Keratinocyte (primary cell): ENCODE results near the gene CASZ1. TPM values are rescaled to one million over a fixed set of nuclear protein-coding genes. Genes with fewer than 3 reads are reported as not detected.

Source experiments
- DNase-seq: peaks from one replicate; pipeline ENCODE4 v3.0.0-alpha.2; 2011; ENCODE audit warnings: low read depth, missing footprints, low spot score
- FAIRE-seq: peaks from 2 replicates; lab custom pipeline; 2011; peaks lifted over from hg19 to GRCh38; lab: Jason Lieb, UNC
- H2AFZ ChIP-seq: 2 replicates; pipeline ENCODE4 v1.6.0; 2012; ENCODE audit warnings: low read length, control low read depth, inconsistent platforms; ENCODE audit not compliant: control insufficient read depth
- H3K27ac ChIP-seq: 2 replicates; pipeline ENCODE4 v1.5.1; 2011; ENCODE audit warnings: low read length; ENCODE audit not compliant: control insufficient read depth, insufficient read depth
- H3K27me3 ChIP-seq: 3 replicates; pipeline ENCODE4 v1.6.0; 2011; ENCODE audit warnings: low read length; ENCODE audit not compliant: control insufficient read depth, insufficient read depth; ENCODE audit errors: extremely low read depth
- H3K36me3 ChIP-seq, 2 experiments: 2 replicates in 1 of 2; 3 replicates in 1 of 2; pipeline ENCODE4 v1.5.1; 2011; ENCODE audit warnings: low read length in 2 of 2, mild to moderate bottlenecking in 1 of 2; ENCODE audit not compliant: control insufficient read depth in 2 of 2, insufficient read depth in 2 of 2; ENCODE audit errors: extremely low read depth in 1 of 2
- H3K4me1 ChIP-seq: 3 replicates; pipeline ENCODE4 v1.5.1; 2011; ENCODE audit warnings: low read length; ENCODE audit not compliant: control insufficient read depth, insufficient read depth; ENCODE audit errors: extremely low read depth
- H3K4me2 ChIP-seq: 3 replicates; pipeline ENCODE4 v1.6.0; 2011; ENCODE audit warnings: low read depth, low read length; ENCODE audit not compliant: control insufficient read depth, insufficient read depth; ENCODE audit errors: extremely low read depth
- H3K4me3 ChIP-seq, 3 experiments: fragments of 200-600 bp in 1 of 3; sonication (generic) in 1 of 3; 2 replicates in 2 of 3; 3 replicates in 1 of 3; pipeline ENCODE4 v1.5.1; 2011 to 2016; ENCODE audit warnings: low read length in 3 of 3, mild to moderate bottlenecking in 3 of 3, control low read depth in 2 of 3, inconsistent platforms in 1 of 3, low read depth in 1 of 3, mixed read lengths in 1 of 3, mixed run types in 1 of 3, moderate library complexity in 1 of 3; ENCODE audit not compliant: control insufficient read depth in 2 of 3, insufficient read depth in 2 of 3; ENCODE audit errors: extremely low read depth in 1 of 3
- H3K79me2 ChIP-seq: 2 replicates; pipeline ENCODE4 v1.6.0; 2012; ENCODE audit warnings: low read length; ENCODE audit not compliant: control insufficient read depth, insufficient read depth
- H3K9ac ChIP-seq: 3 replicates; pipeline ENCODE4 v1.6.0; 2011; ENCODE audit warnings: low read length; ENCODE audit not compliant: control insufficient read depth, insufficient read depth; ENCODE audit errors: extremely low read depth
- H3K9me1 ChIP-seq: 3 replicates; pipeline ENCODE4 v1.6.0; 2011; ENCODE audit warnings: low read length; ENCODE audit not compliant: control insufficient read depth, insufficient read depth; ENCODE audit errors: extremely low read depth
- H3K9me3 ChIP-seq: 2 replicates; pipeline ENCODE4 v1.5.1; 2012; ENCODE audit warnings: low read depth, low read length; ENCODE audit not compliant: control insufficient read depth
- H4K20me1 ChIP-seq: 3 replicates; pipeline ENCODE4 v1.6.0; 2011; ENCODE audit warnings: low read length; ENCODE audit not compliant: control insufficient read depth, insufficient read depth; ENCODE audit errors: extremely low read depth
- CTCF ChIP-seq, 3 experiments: IDR thresholded peaks in 1 of 3; conservative IDR thresholded peaks in 1 of 3; optimal IDR thresholded peaks in 1 of 3; 2 replicates in 2 of 3; 3 replicates in 1 of 3; pipeline versions ENCODE3 to v1.5.1; 2011; ENCODE audit warnings: low read length in 3 of 3, mild to moderate bottlenecking in 3 of 3, moderate library complexity in 2 of 3, control low read depth in 1 of 3, inconsistent platforms in 1 of 3; ENCODE audit not compliant: insufficient read depth in 2 of 3; ENCODE audit errors: extremely low read depth in 1 of 3
- EZH2 ChIP-seq: IDR thresholded peaks from one replicate; pipeline ENCODE4 v1.6.1; 2012; ENCODE audit warnings: inconsistent platforms, mild to moderate bottlenecking, low read length, moderate library complexity
- dilution Hi-C: fragments of 300-500 bp; cut with MboI; formaldehyde crosslinking; loops from one replicate; pipeline ENCODE4 v1.7.0; 2020; ENCODE audit warnings: low sequenced_read_pairs; ENCODE audit not compliant: extremely low pct_ligation_motif_present
- polyA plus RNA-seq, 5 experiments: library from polyadenylated mRNA; depleted of rRNA in 3 of 5; stranded (reverse) in 3 of 5; stranded (forward) in 1 of 5; unstranded in 1 of 5; fragments of >200 nt; gene quantifications; 1 replicate in 1 of 5; 2 replicates in 3 of 5; 3 replicates in 1 of 5; pipeline versions ENCODE4 v1.2.1 to v1.2.3, GENCODE V29; 2011 to 2012; ENCODE audit warnings: missing spikeins in 2 of 5, low read depth in 1 of 5, low replicate concordance in 1 of 5

The CASZ1 gene
- polyA plus RNA-seq, 1 donor (not counting 4 experiments of a cell fraction or from before 2014, with no cell fraction given), result 2.8 TPM

DNA sequence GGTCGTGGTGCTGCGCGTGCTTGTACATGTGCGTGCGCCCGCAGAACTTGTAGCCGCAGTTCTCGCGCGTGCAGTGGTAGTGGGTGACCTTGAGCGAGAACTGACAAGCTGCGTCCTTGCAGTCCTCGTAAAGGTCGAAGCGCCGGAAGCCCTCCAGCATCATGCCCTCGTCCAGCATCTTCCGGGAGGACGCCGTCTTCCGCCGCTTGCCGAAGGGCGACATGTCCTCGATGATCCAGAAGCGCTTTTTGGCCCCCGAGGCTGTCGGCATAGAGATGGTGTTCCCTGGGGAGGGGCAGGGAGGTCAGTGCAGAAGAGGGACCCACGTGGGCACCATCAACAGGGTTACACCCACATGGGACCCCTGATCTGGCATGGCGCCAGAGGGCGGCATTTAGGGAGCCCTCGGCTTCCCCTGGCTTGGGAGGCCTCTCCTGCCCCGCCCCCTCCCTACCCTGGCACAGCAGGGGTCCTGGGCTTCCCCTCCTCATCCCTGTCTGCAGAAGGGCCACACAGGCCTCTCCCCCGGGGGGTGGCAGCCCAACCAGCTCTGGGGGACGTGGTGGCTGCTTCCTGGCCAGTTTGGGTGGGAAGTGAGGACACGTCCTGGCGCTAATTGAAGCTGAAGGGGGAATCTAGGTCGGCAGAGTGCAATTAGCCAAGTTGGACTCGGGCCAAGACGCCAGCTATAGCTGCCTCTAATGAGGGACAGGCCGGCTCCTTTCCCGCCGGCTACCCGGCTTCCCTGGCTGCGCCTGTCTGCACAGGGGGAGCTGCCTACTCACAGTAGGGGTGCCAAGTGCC, 156.5 kb downstream of the CASZ1 start:
- H2AFZ ChIP-seq, result no peak overlapping the region

DNA sequence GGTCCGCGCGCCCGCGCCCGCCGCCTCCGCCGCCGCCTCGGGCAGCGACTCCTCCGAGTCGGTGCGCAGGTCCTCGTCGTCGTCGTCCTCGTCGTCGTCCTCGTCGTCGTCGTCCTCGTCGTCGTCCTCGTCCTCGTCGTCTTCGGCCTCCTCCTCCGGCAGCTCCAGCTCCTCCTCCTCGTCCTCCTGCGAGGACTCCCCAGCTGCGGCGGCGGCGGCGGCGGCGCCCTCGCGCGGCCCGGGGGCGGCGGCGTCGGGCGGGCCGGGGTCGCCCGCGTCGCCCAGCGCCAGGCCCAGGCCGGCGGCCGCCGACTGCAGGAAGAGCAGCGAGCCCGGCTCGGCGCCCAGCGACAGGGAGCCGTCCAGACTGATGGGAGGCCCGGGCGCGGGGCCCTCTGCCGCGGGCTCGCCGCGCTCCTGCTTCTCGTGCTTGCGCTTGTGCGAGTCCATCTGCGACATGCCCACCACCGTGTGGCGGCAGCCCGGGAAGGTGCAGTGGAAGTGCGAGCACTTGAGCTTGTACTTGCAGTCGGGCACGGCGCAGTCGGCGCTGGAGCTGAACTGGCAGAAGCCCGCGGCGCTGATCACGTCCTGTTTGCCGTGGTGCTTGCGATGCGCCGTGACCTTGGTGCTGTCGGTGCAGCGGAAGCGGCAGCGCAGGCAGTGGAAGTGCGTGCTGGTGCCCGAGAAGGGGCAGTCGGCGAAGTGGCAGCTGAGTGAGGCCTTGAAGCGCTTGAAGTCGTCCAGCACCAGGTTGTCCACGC, 157.3 kb downstream of the CASZ1 start:
- H3K4me3 ChIP-seq, result no peak overlapping the region
- H4K20me1 ChIP-seq, result no peaks in the 10 kb centered on the region
- H3K9ac ChIP-seq, result no peak overlapping the region
- no peak for FAIRE-seq
- H3K9me3 ChIP-seq, result no peaks in the 10 kb centered on the region
- TF ChIP-seq EZH2 (no peak), CTCF (optimal IDR thresholded peaks at IDR 0.05 in 1 of 3, IDR thresholded peaks at IDR 0.05 in 1 of 3, conservative IDR thresholded peaks at IDR 0.05 in 1 of 3; ENCODE audit: extremely low read depth in 1 of 3, insufficient read depth in 2 of 3, low read length in 3 of 3) (no peak)
- dilution Hi-C loops, result no loop called here
- H3K4me2 ChIP-seq, result no peak overlapping the region
- peaks cover 49% of the 10 kb centered on the region for H3K4me1 ChIP-seq
- H3K27me3 ChIP-seq, result no peaks in the 10 kb centered on the region
- DNase-seq, result no peak
- H2AFZ ChIP-seq, result no peak overlapping the region
- H3K79me2 ChIP-seq, result no peaks in the 10 kb centered on the region
- H3K27ac ChIP-seq, result no peak overlapping the region
- peaks cover 0 to 9% of the 10 kb centered on the region in 2 experiments for H3K36me3 ChIP-seq
- H3K9me1 ChIP-seq, result no peaks in the 10 kb centered on the region

More for the DNA sequence above, 156.5 kb downstream of the CASZ1 start:
- no peaks in the 10 kb centered on the region for H3K27me3 ChIP-seq
- H3K4me1 ChIP-seq, result peaks cover 49% of the 10 kb centered on the region
- H3K4me3 ChIP-seq, result no peak overlapping the region
- H3K9me3 ChIP-seq, result no peaks in the 10 kb centered on the region
- H3K27ac ChIP-seq, result no peak overlapping the region
- no peaks in the 10 kb centered on the region for H3K9me1 ChIP-seq
- FAIRE-seq, result no peak
- H3K9ac ChIP-seq, result no peak overlapping the region
- H3K36me3 ChIP-seq, result peaks cover 0 to 9% of the 10 kb centered on the region in 2 experiments
- H4K20me1 ChIP-seq, result no peaks in the 10 kb centered on the region
- no peaks in the 10 kb centered on the region for H3K79me2 ChIP-seq
- H3K4me2 ChIP-seq, result no peak overlapping the region
- dilution Hi-C loops, result no loop called here
- no peak for DNase-seq
- no peak for TF ChIP-seq CTCF (optimal IDR thresholded peaks at IDR 0.05 in 1 of 3, IDR thresholded peaks at IDR 0.05 in 1 of 3, conservative IDR thresholded peaks at IDR 0.05 in 1 of 3; ENCODE audit: extremely low read depth in 1 of 3, insufficient read depth in 2 of 3, low read length in 3 of 3)
- no peak for TF ChIP-seq EZH2
